Activated CD8-positive, alpha-beta memory T cell treated with anti-CD3 and anti-CD28 coated beads, Interleukin-2, amount 10 ng/mL, durations not matched to agents 7 days and 5 days (primary cell): ENCODE data around the gene GPX4. TPM values are rescaled to one million over a fixed set of nuclear protein-coding genes. Genes with fewer than 3 reads are reported as not detected.
A peak's percentile ranks its signal among the peaks of the same experiment; 100 is the strongest.

ENCODE experiments used
- ATAC-seq: fragments of 150-1000 bp; cut with Tn5 transposase; one replicate; pipeline ENCODE4 v1.10.0; 2021; ENCODE audit warnings: moderate library complexity
- CTCF ChIA-PET: fragments of 350-600 bp; sonication (Branson Sonifier 250); formaldehyde crosslinking; loops from one replicate; lab custom pipeline; 2021; ENCODE audit warnings: antibody characterized with exemption; lab: Charles Lee
- DNase-seq: peaks from one replicate; pipeline ENCODE4 v3.0.0-alpha.2; 2020
- H3K27ac Mint-ChIP-seq: one replicate; pipeline ENCODE4 v1.8.0; 2021; ENCODE audit warnings: mild to moderate bottlenecking, mixed read lengths
- H3K27me3 Mint-ChIP-seq: one replicate; pipeline ENCODE4 v1.8.0; 2021; ENCODE audit warnings: mixed read lengths
- H3K36me3 Mint-ChIP-seq: one replicate; pipeline ENCODE4 v1.8.0; 2021; ENCODE audit warnings: mild to moderate bottlenecking, mixed read lengths
- H3K4me1 Mint-ChIP-seq: one replicate; pipeline ENCODE4 v1.8.0; 2021; ENCODE audit warnings: mixed read lengths
- H3K4me3 Mint-ChIP-seq: one replicate; pipeline ENCODE4 v1.8.0; 2021; ENCODE audit warnings: mild to moderate bottlenecking, moderate library complexity, mixed read lengths
- H3K9me3 Mint-ChIP-seq: one replicate; pipeline ENCODE4 v1.8.0; 2022; ENCODE audit warnings: low read depth, mixed read lengths
- total RNA-seq, 2 experiments: library from RNA; stranded (reverse); gene quantifications; one replicate each; pipeline ENCODE4 v1.2.3, GENCODE V29; 2021

The GPX4 gene
- total RNA-seq, 2 experiments from 2014 or later = 143 to 217 TPM

GRCh38 chr19:1064661-1065605, 38.9 kb upstream of the GPX4 start:
- ATAC-seq (peak; percentile 40), DNase-seq (peak; percentile 78)
- Mint-ChIP-seq H3K9me3 (no peaks in the 10 kb centered on the region), H3K4me3 (no peak overlapping the region), H3K27ac (peak overlapping the region; percentile 57), H3K4me1 (peaks cover 26% of the 10 kb centered on the region), H3K27me3 (no peaks in the 10 kb centered on the region), H3K36me3 (peaks cover 16% of the 10 kb centered on the region)
- CTCF ChIA-PET = interaction anchor here (0.7 to 4.9 kb wide), 21 partner anchors 9 to 204 kb away, joined by 3 to 108 read pairs (median 4); partner anchors contain the start of genes ABCA7, CIRBP, CNN2 and POLR2E

GRCh38 chr19:1065606-1066109, 38.1 kb upstream of the GPX4 start:
- Mint-ChIP-seq H3K4me3 (no peak overlapping the region), H3K27ac (no peak overlapping the region), H3K4me1 (peaks cover 28% of the 10 kb centered on the region), H3K36me3 (peaks cover 18% of the 10 kb centered on the region), H3K9me3 (no peaks in the 10 kb centered on the region), H3K27me3 (no peaks in the 10 kb centered on the region)
- CTCF ChIA-PET = interaction anchor here (0.6 to 4.9 kb wide), 13 partner anchors 10 to 873 kb away, joined by 3 to 108 read pairs (median 6); partner anchors contain the start of genes ABCA7, CNN2, POLR2E and RNU6-2
- no peak for ATAC-seq
- DNase-seq = no peak

GRCh38 chr19:1066251-1066747, 37.5 kb upstream of the GPX4 start:
- peaks cover 28% of the 10 kb centered on the region for H3K4me1 Mint-ChIP-seq
- peaks cover 18% of the 10 kb centered on the region for H3K36me3 Mint-ChIP-seq

GRCh38 chr19:1066748-1067340, 37.0 kb upstream of the GPX4 start, which contains the start of gene ARHGAP45:
Gene ARHGAP45 (plus strand): TSS chr19:1067167. CDS start chr19:1067406, 239 bp downstream.
- CTCF ChIA-PET = interaction anchor here (0.8 to 4.9 kb wide), 12 partner anchors 11 to 200 kb away, joined by 3 to 108 read pairs (median 6); partner anchors contain the start of genes ABCA7, CNN2 and POLR2E
- no peaks in the 10 kb centered on the region for H3K9me3 Mint-ChIP-seq

More at GRCh38 chr19:1066251-1066747, 37.5 kb upstream of the GPX4 start:
- ATAC-seq (no peak), DNase-seq (no peak)
- Mint-ChIP-seq H3K27ac (peak overlapping the region; percentile 72), H3K9me3 (no peaks in the 10 kb centered on the region), H3K4me3 (peak overlapping the region; percentile 84), H3K27me3 (no peaks in the 10 kb centered on the region)
- CTCF ChIA-PET = interaction anchor here (0.6 to 4.9 kb wide), 10 partner anchors 10 to 872 kb away, joined by 3 to 108 read pairs (median 18); partner anchors contain the start of genes ABCA7 and CNN2

GRCh38 chr19:1067341-1067957, 36.3 kb upstream of the GPX4 start:
- DNase-seq (peak; percentile 63), ATAC-seq (peak; percentile 32)
- H3K27ac Mint-ChIP-seq = peak overlapping the region; percentile 83
- H3K4me1 Mint-ChIP-seq = peaks cover 35% of the 10 kb centered on the region
- H3K27me3 Mint-ChIP-seq = no peaks in the 10 kb centered on the region
- H3K36me3 Mint-ChIP-seq = peaks cover 24% of the 10 kb centered on the region
- CTCF ChIA-PET = interaction anchor here (0.8 to 4.9 kb wide), 11 partner anchors 11 to 199 kb away, joined by 3 to 108 read pairs (median 6); partner anchors contain the start of genes ABCA7, CNN2 and POLR2E
- H3K9me3 Mint-ChIP-seq = no peaks in the 10 kb centered on the region
- H3K4me3 Mint-ChIP-seq = peak overlapping the region; percentile 84

More at GRCh38 chr19:1066748-1067340, 37.0 kb upstream of the GPX4 start, which contains the start of gene ARHGAP45:
- DNase-seq (peak; percentile 90), ATAC-seq (peak; percentile 59)
- H3K27me3 Mint-ChIP-seq = no peaks in the 10 kb centered on the region
- peaks cover 21% of the 10 kb centered on the region for H3K36me3 Mint-ChIP-seq
- H3K27ac Mint-ChIP-seq = peak within 1 kb of the TSS; percentile 83
- H3K4me1 Mint-ChIP-seq = peaks cover 31% of the 10 kb centered on the region
- H3K4me3 Mint-ChIP-seq = peak within 1 kb of the TSS; percentile 84

- Mint-ChIP-seq H3K4me1 (peaks cover 44% of the 10 kb centered on the region), H3K36me3 (peaks cover 30% of the 10 kb centered on the region), H3K9me3 (no peaks in the 10 kb centered on the region), H3K27me3 (no peaks in the 10 kb centered on the region), H3K4me3 (peak overlapping the region; percentile 84), H3K27ac (peak overlapping the region; percentile 83)
- ATAC-seq (peak; percentile 7), DNase-seq (peak; percentile 89)
- CTCF ChIA-PET = interaction anchor here (1.4 to 4.9 kb wide), 6 partner anchors 10 to 40 kb away, joined by 6 to 108 read pairs (median 50); partner anchors contain the start of genes ABCA7, CNN2 and POLR2E
Measured at GRCh38 chr19:1068009-1069001, 35.5 kb upstream of the GPX4 start.

GRCh38 chr19:1069009-1069779, 34.6 kb upstream of the GPX4 start:
- peaks cover 34% of the 10 kb centered on the region for H3K36me3 Mint-ChIP-seq
- H3K27me3 Mint-ChIP-seq = no peaks in the 10 kb centered on the region
- CTCF ChIA-PET = interaction anchor here (4.8 to 4.9 kb wide), 3 partner anchors 10 to 41 kb away, joined by 43 to 108 read pairs (median 64); partner anchors contain the start of gene CNN2
- H3K4me3 Mint-ChIP-seq = peak overlapping the region; percentile 84
- H3K4me1 Mint-ChIP-seq = peaks cover 47% of the 10 kb centered on the region
- DNase-seq (peak; percentile 82), ATAC-seq (peak; percentile 17)
- no peaks in the 10 kb centered on the region for H3K9me3 Mint-ChIP-seq
- H3K27ac Mint-ChIP-seq = peak overlapping the region; percentile 83

GRCh38 chr19:1070576-1070930, 33.2 kb upstream of the GPX4 start:
- H3K4me3 Mint-ChIP-seq = no peak overlapping the region
- H3K27me3 Mint-ChIP-seq = no peaks in the 10 kb centered on the region
- CTCF ChIA-PET = no interaction called here
- peaks cover 37% of the 10 kb centered on the region for H3K36me3 Mint-ChIP-seq
- DNase-seq (no peak), ATAC-seq (no peak)
- no peaks in the 10 kb centered on the region for H3K9me3 Mint-ChIP-seq
- peaks cover 40% of the 10 kb centered on the region for H3K4me1 Mint-ChIP-seq
- H3K27ac Mint-ChIP-seq = no peak overlapping the region

- DNase-seq = no peak
- Mint-ChIP-seq H3K36me3 (peaks cover 43% of the 10 kb centered on the region), H3K4me1 (peaks cover 46% of the 10 kb centered on the region), H3K9me3 (no peaks in the 10 kb centered on the region), H3K27ac (peak overlapping the region; percentile 32), H3K27me3 (no peaks in the 10 kb centered on the region), H3K4me3 (no peak overlapping the region)
- CTCF ChIA-PET = no interaction called here
- no peak for ATAC-seq
Measured at GRCh38 chr19:1070931-1071791, 32.6 kb upstream of the GPX4 start.

- peak overlapping the region; percentile 32 for H3K27ac Mint-ChIP-seq
- H3K27me3 Mint-ChIP-seq = no peaks in the 10 kb centered on the region
- H3K4me3 Mint-ChIP-seq = no peak overlapping the region
- no peaks in the 10 kb centered on the region for H3K9me3 Mint-ChIP-seq
- no peak for ATAC-seq
- H3K36me3 Mint-ChIP-seq = peaks cover 49% of the 10 kb centered on the region
- CTCF ChIA-PET = interaction anchor here (1.2 to 1.5 kb wide), 2 partner anchors 34 to 44 kb away, joined by 3 read pairs; no protein-coding TSS in a partner anchor
- H3K4me1 Mint-ChIP-seq = peaks cover 52% of the 10 kb centered on the region
- no peak for DNase-seq
Measured at GRCh38 chr19:1072371-1073015, 31.3 kb upstream of the GPX4 start.
